K562 (cell line): ENCODE results near the gene ATG4D. TPM values are rescaled to one million over a fixed set of nuclear protein-coding genes. Genes with fewer than 3 reads are reported as not detected.
A peak's percentile ranks its signal among the peaks of the same experiment; 100 is the strongest.

ENCODE experiments used
- E2F8 ChIP-seq: fragments of 450-650 bp; IDR thresholded peaks from 2 replicates; pipeline ENCODE4 v1.7.1; 2018; ENCODE audit warnings: mild to moderate bottlenecking, low read depth; ENCODE audit not compliant: partially characterized antibody
- KDM1A ChIP-seq, 2 experiments: fragments of 450-650 bp; IDR thresholded peaks; 2 replicates each; pipeline ENCODE4 v1.6.1; 2016; ENCODE audit warnings: mild to moderate bottlenecking in 2 of 2
- MITF ChIP-seq: IDR thresholded peaks from 2 replicates; pipeline ENCODE4 v1.6.1; 2014; ENCODE audit warnings: antibody characterized with exemption
- RBM14 ChIP-seq: fragments of 200-400 bp; formaldehyde crosslinking; IDR thresholded peaks from 2 replicates; pipeline ENCODE4 v1.6.1; 2018; ENCODE audit warnings: low read depth, mild to moderate bottlenecking, low read length, moderate library complexity, borderline replicate concordance; ENCODE audit not compliant: insufficient read depth
- RBM25 ChIP-seq: fragments of 200-400 bp; formaldehyde crosslinking; IDR thresholded peaks from 2 replicates; pipeline ENCODE4 v1.6.1; 2018; ENCODE audit warnings: low read length, low read depth, moderate library complexity; ENCODE audit not compliant: severe bottlenecking
- SNRNP70 ChIP-seq: fragments of 200-400 bp; formaldehyde crosslinking; optimal IDR thresholded peaks from 2 replicates; pipeline ENCODE3; 2017; ENCODE audit warnings: low read depth, low read length
- polyA plus RNA-seq, 8 experiments: library from polyadenylated mRNA; depleted of rRNA in 4 of 8; stranded (reverse) in 5 of 8; unstranded in 3 of 8; fragments of >200 nt; fragmentation: Nextera tagmentation in 2 of 8; fragmentation: Illumina TruSeq in 1 of 8; extraction: Ambion mirVana in 2 of 8; extraction: Trizol in 1 of 8; gene quantifications; 2 replicates each; pipeline versions ENCODE4 v1.2.1 to v1.2.3, GENCODE V29; 2011 to 2014; ENCODE audit warnings: inconsistent platforms in 1 of 8, missing spikeins in 1 of 8
- total RNA-seq, 7 experiments: library from RNA; depleted of rRNA in 6 of 7; stranded (reverse); fragments of >200 nt in 6 of 7; fragmentation: Illumina TruSeq in 2 of 7; extraction: Trizol in 2 of 7; gene quantifications; 2 replicates each; pipeline versions ENCODE4 v1.2.1 to v1.2.3, GENCODE V29; 2011 to 2021; ENCODE audit warnings: low replicate concordance in 1 of 7
- TF ChIP-seq, protein P1 (sequence below): IDR thresholded peaks from 2 replicates; pipeline ENCODE4 v1.6.1; 2011; ENCODE audit not compliant: insufficient read length; ENCODE audit errors: extremely low read depth

ATG4D gene
- total and polyA plus RNA-seq, 9 of the 15 experiments (the other 6 are each of a cell fraction or from before 2014, with no cell fraction given): 0.51 to 66.1 (median 22.9) TPM

DNA sequence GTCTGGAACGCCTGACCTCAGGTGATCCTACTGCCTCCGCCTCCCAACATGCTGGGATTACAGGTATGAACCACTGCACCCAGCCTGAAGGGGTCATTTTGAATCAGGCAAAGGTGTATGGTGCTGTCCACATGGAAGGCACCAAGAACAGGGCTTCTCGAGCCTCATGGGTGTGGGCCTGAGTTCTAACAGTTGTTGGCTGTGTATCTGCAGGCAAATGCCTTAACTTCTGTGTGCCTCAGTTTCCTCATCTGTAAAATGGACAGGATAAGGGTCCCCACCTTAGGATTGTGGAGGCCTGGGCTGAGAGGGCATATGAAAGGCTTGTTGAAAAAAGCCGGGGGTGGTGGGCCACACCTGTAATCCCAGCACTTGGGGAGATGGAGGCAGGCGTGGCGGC is 34.2 kb downstream of the ATG4D start (continued):
- TF ChIP-seq SNRNP70 (no peak), MITF (no peak), E2F8 (no peak), RBM25 (peak; percentile 39), KDM1A (IDR thresholded peaks at IDR 0.05) (peak in 1 of 2 experiments; percentile 61; a peak in 2 of 4 replicates), RBM14 (no peak)
- TF ChIP-seq, protein P1, sequence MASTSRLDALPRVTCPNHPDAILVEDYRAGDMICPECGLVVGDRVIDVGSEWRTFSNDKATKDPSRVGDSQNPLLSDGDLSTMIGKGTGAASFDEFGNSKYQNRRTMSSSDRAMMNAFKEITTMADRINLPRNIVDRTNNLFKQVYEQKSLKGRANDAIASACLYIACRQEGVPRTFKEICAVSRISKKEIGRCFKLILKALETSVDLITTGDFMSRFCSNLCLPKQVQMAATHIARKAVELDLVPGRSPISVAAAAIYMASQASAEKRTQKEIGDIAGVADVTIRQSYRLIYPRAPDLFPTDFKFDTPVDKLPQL: no peak
